H54 (cell line): Measurements from ENCODE around the gene BCAS3.

Experiments used
- DNase-seq: peaks from one replicate; pipeline ENCODE4 v3.0.0; 2011; ENCODE audit warnings: low spot score, mixed read lengths; ENCODE audit not compliant: insufficient read length
- FAIRE-seq: peaks from 3 replicates; lab custom pipeline; 2011; peaks lifted over from hg19 to GRCh38; lab: Jason Lieb, UNC
- POLR2A ChIP-seq: IDR thresholded peaks from 2 replicates; pipeline ENCODE4 v1.6.1; 2011; ENCODE audit warnings: low read depth, mild to moderate bottlenecking, low read length

Gene BCAS3

GRCh38 chr17:61211236-61211635 lies 533.6 kb downstream of the BCAS3 start:
- FAIRE-seq (no peak), DNase-seq (no peak)
- TF ChIP-seq POLR2A = no peak

- no peak for TF ChIP-seq POLR2A
- DNase-seq (no peak), FAIRE-seq (no peak)
These were observed 535.0 kb downstream of the BCAS3 start for GRCh38 chr17:61212655-61213054.

- no peak for FAIRE-seq
- TF ChIP-seq POLR2A = no peak
These were observed 537.1 kb downstream of the BCAS3 start for GRCh38 chr17:61214753-61215152.

GRCh38 chr17:61216066-61216465 lies 538.4 kb downstream of the BCAS3 start:
- no peak for TF ChIP-seq POLR2A
- no peak for DNase-seq
- no peak for FAIRE-seq

More at GRCh38 chr17:61214753-61215152, 537.1 kb downstream of the BCAS3 start:
- DNase-seq = no peak

GRCh38 chr17:61217878-61218437 lies 540.3 kb downstream of the BCAS3 start:
- TF ChIP-seq POLR2A = no peak
- no peak for DNase-seq
- no peak for FAIRE-seq

GRCh38 chr17:61218438-61218837 lies 540.8 kb downstream of the BCAS3 start:
- DNase-seq = peak; percentile 25
- TF ChIP-seq POLR2A = no peak
- FAIRE-seq = peak; percentile 89

- no peak for FAIRE-seq
- DNase-seq = no peak
- no peak for TF ChIP-seq POLR2A
These were observed 541.8 kb downstream of the BCAS3 start for GRCh38 chr17:61219460-61219859.

- no peak for FAIRE-seq
- TF ChIP-seq POLR2A = no peak
- no peak for DNase-seq
These were observed 543.5 kb downstream of the BCAS3 start for GRCh38 chr17:61221181-61221580.

- TF ChIP-seq POLR2A = no peak
- FAIRE-seq (no peak), DNase-seq (no peak)
These were observed 544.2 kb downstream of the BCAS3 start for GRCh38 chr17:61221597-61222471.

- FAIRE-seq = no peak
- DNase-seq = no peak
- no peak for TF ChIP-seq POLR2A
These were observed 546.1 kb downstream of the BCAS3 start for GRCh38 chr17:61223725-61224124.

- DNase-seq = no peak
- no peak for FAIRE-seq
- TF ChIP-seq POLR2A = no peak
These were observed 547.7 kb downstream of the BCAS3 start for GRCh38 chr17:61225178-61225882.

- DNase-seq (no peak), FAIRE-seq (no peak)
- no peak for TF ChIP-seq POLR2A
These were observed 550.2 kb downstream of the BCAS3 start for GRCh38 chr17:61227866-61228265.

- DNase-seq (no peak), FAIRE-seq (no peak)
- TF ChIP-seq POLR2A = no peak
These were observed 552.8 kb downstream of the BCAS3 start for GRCh38 chr17:61230461-61230860.
